NCI-H82 (cell line): ENCODE results near the gene KLF16.

Experiments used
- DNase-seq: peaks from one replicate; lab custom pipeline; 2025; lab: John Stamatoyannopoulos, UW

KLF16 gene

GRCh38 chr19:1823020-1823419 is 40.4 kb downstream of the KLF16 start:
- DNase-seq: no peak

DNA sequence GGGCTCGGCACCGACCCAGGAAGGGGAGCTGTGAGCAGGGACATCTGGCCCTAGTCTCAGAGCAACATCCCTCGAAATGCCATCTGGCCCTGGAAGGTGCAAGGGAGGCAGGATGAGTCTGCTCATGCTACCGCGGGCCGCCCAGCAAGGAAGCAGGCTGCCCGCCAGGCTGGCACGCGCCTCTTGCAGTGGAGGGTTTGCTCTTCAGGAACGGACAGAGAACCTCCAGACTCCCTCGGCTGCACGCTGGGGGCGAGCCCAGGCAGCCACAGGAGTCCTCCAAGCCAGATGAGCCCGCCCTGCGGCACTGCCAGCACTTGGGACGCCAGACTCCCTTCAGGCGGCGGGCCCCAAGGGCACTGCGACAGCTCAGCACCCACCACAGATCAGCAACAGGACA is 41.2 kb downstream of the KLF16 start:
- no peak for DNase-seq

DNA sequence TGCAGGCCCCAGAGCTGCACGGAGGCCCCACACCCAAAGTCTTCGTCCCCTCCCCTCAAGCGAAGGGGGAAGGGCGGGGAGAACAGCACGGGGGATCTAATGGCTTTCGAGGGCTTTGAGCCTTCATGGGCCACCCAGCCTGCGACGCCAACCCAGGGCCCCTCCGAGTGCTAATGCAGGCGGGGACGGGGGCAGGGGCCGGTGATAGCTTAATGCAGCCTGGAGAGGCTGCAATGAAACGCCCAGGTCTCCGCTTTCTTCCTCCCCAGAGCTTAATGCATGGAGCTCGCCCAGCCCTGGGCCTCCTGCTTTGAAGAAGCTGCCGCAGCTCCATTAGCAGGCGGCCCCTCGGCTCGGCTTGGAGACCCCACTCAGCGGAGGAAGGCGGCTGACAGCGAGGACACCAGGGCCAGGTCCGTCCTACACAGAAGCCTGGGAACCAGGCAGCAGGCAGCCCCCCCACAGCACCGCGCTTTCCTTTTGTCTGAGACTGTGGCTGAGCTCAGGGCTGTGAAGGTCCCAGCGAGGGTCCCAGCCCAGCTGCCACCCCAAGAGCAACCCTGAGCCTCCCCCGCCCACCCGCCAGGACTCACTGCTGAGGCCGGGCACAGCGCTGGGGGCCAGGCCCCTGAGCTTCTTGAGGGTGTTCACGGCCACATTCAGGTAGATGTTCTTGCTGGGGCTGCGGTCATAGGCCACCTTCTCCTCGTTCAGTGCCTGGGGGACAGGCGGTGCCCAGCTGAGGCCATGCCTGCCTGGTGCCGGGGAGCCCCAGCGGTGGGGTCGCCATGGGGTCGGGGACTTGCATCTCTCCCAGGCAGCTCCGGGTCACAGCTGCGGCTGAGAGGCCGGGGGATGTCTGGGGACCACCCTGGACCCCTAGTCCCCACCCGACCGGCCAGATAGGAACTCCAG is 43.8 kb downstream of the KLF16 start:
- DNase-seq: no peak

DNA sequence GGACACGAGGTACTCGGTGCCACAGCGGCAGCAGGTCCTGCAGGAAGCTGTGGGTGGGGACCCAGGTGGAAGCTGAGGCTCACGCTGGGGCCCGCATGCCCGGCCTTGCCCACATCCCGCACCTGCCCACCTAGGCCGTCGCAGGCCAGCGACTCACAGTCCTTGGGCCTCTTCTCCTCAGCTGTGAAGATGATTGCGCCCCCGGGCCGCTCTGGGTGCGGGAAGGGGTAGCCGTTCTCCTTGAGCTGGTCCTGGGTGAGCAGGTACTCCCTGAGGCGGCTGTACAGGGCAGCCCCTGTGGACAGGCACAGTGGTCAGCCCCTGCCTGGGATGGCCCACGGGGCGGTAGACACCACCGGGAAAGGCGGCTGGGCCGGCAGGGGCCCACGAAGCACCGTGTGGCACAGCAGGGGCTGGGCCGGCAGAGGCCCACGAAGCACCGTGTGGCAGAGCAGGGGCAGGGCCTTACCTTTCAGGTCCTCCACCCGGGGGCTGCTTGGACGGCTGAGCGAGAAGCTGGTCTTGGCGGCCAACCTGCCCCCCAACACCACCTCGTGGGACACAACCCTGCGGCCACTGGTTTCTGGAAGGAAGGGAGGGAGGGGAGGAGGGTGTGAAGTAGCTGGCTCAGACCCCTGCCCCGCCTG is 44.7 kb downstream of the KLF16 start:
- no peak for DNase-seq

DNA sequence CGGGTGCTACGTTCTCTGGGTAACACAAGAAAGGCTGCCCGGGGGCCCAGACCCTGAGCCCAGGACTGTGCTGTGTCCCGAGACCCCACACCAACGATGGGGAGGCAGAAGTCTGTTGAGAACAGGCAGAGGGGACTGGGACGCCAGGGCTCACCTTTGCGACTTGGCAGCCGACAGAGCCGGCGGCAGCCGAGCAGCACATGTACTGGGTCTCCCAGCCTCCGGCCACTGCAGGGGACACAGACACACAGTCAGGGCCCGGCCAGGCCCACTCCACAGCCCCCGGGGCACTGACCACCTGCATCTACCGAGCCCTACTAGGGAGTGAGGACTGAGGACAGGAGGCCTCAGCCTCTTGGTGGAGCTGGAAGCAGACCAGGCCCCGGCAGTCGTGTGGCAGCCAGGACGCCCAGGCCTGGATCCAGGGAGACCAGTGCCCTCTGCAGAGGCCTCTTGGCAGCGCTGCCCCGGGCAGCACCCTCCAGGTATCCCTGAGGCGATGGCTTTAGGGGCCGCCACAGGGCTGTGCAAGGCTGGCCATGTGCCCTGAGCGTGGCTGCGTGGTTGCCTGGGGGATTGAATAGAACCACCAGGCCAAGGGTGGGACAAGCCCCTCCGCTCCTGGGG is 45.7 kb downstream of the KLF16 start:
- no peak for DNase-seq

DNA sequence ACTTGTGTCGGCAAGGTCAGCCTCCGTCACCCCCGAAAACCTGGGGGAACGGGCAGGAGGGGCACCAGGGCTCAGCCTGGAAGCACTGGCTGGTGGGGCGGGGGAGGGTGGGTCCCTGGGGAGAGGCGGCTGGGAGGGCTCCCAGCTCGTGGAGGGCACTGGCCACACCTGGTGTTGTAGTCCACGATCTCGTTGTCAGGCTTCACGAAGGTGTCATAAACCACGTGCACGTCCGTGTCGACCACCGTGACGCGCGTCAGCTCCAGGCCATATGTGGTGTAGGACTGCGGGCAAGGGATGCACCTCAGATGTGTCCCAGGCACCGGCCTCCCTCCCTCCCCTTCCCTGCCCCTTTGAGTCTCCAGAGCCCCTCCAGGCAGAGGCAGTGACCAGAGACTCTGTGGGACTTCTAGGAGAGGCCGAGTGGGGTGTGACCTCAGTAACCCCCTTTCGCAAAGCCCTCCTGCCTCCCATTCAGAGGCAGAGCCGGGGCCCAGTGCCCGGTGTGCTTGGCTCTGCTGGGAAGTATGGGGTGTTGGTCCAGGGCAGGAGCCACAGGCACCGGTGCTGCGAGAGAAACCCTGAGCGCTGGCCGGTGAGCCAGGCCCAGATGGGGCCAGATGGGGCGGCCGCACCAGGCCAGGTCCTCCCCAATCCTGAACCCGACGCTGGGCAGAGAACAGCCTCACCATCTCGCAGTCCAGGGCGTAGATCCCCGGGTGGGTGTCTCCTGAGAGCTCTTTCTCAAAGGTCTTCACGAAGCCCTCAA is 46.7 kb downstream of the KLF16 start:
- no peak for DNase-seq

GRCh38 chr19:1815605-1816529 is 47.5 kb downstream of the KLF16 start:
- no peak for DNase-seq

- no peak for DNase-seq
Measured at GRCh38 chr19:1814833-1815604, 48.4 kb downstream of the KLF16 start.

DNA sequence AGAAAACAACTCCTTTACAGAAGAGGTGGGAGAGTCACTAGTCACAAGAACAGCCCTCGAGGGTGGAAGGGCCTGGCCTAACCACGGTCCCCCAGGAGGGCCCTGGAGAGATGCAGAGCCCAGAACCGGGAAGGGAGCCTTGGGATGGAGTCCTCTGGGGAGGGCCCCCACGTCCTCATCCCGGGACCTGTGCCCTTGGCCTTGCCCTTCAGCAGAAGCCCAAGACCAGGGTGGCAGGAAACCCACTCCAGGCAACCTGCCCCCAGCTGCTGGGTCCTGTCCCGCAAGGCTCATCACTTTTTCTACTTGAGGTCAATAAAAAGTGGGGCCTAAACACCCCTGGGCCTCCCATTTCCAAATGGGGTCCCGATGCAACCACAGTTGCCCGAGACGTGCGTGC is 49.0 kb downstream of the KLF16 start:
- DNase-seq: no peak

DNA sequence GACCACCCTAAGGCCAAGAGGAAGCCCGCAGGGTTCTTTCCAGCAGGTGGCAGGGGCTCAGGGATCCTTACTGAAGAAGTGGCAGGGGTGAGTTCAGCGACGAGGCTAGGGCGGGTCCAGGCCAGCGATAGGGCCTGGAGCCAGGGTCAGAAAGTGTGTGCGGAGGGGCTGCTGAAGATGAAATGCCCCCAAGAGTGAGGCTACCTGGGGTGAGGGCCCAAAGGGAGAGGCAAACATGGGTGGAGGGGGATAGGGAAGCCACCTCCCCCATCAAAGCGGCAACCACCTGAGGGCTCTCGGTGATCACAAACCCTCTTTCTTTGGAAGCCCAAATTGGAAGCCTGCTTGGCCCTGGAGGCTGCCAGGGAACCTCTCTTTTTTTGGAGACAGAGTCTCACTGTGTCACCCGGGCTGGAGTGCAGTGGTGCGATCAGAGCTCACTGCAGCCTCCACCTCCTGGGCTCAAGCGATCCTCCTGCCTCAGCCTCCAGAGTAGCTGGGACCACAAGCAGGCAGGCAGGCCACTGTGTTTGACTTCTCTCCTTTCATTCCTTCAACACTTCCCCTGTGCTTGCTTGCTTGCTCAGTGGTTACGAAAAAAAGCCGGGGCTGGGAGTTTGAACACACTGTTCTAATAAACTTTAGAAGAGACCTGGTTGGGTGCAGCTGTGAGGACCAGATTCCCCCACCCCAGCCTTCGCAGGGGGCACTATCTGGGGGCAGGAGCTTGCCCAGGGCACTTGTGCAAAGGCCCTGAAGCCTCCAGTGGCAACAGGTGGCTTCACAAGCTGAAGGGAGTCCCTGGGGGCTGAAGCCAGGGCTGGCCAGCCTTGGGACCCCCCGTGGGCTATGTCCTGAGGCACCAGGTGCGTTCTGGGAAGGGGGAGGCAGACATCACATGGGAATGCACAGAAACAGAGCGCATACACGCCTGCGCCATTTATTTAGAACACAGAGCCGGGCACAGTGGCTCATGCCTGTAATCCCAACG is 49.9 kb downstream of the KLF16 start:
- DNase-seq: no peak

- DNase-seq: peak; percentile 97
Measured at GRCh38 chr19:1812426-1813191, 50.8 kb downstream of the KLF16 start.

- DNase-seq: no peak
Measured at GRCh38 chr19:1811942-1812425, 51.4 kb downstream of the KLF16 start, which contains the start of gene ATP8B3. Gene ATP8B3, minus strand, starts transcription at chr19:1812276. Its CDS starts 540 bp downstream, at chr19:1811736.

DNA sequence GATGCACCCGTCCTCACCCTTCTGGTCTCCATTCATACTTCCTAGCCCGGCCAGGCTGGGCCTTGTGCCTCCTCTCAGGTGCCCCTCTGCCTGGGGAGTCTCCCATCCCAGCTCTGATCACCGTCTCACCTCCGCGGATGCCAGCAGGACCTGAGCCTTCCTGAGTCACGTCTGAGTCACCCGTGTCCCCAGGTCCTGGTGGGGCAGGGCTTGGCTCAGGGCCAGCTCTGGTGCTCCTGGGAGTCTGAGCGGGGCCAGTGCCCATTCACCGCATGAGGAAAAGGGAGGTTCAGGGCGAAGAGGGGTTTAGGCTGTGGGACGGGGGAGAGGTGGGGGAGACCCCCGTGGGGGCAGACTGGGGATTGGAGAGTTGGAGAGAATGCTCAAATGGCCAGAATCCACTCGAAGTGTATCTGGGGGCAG is 51.9 kb downstream of the KLF16 start:
- DNase-seq: peak; percentile 42

DNA sequence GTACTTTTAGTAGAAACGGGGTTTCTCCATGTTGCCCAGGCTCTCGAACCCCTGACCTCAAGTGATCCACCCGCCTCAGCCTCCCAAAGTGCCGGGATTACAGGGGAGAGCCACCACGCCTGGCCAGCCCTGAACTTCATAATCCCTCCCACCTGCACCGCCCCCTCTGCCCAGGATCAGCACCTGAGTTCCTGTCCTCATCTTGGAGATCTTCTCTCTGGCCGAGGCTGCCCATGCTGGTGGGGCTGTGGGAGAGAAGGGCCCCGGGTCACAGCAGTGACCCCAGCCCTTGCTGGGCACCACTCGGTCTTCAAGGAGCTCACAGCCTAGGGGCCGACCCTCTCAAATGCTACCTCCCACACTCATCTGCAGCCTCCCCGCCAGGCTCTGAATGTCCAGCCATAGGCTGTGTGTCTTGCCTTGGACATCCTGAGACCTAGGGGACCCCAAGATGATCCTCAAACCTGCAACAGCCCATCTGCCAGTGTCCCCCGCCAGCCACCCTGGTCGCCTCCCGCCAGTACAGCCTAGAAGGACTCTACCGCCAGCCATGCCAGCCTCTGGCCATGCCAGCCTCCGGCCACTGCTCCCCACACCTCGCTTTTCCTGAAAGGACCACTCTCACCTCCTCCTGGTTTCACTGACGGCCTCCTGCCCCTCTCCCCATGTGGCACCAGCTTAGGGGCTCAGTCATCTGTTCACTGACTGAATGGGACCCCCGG is 52.8 kb downstream of the KLF16 start:
- no peak for DNase-seq

GRCh38 chr19:1809678-1810077 is 53.7 kb downstream of the KLF16 start:
- no peak for DNase-seq

GRCh38 chr19:1808395-1808731 is 55.0 kb downstream of the KLF16 start:
- DNase-seq: no peak

GRCh38 chr19:1807695-1808394 is 55.5 kb downstream of the KLF16 start:
- DNase-seq: no peak
